Measurements from ENCODE around the gene ANKRD30A.
"Not testable (repeated sequence)": the region's sequence is repeated elsewhere in the genome, so short reads cannot be mapped to it uniquely, and the experiment has no call there.

ANKRD30A gene

GRCh38 chr10:37269554-37270256 is 144.3 kb downstream of the ANKRD30A start:
- no peak for FAIRE-seq

DNA sequence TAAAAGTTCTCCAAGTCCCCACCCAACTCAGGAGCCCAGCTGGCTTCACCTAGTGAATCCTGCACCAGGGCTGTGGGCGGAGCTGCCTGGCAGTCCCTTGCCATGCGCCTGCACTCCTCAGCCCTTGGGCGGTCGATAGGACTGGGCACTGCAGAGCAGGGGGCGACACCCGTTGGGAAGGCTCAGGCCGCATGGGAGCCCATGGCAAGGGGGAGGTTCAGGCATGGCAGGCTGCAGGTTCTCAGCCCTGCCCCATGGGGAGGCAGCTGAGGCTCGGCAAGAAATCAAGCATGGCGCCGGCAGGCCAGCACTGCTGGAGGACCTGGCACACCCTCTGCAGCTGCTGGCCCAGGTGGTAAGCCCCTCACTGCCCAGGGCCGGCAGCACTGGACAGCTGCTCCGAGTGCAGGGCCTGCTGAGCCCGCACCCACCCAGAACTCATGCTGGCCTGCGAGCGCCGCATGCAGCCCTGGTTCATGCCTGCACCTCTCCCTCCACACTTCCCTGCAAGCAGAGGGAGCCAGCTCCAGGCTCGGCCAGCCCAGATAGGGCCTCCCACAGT is 149.9 kb downstream of the ANKRD30A start:
- FAIRE-seq = no peak

DNA sequence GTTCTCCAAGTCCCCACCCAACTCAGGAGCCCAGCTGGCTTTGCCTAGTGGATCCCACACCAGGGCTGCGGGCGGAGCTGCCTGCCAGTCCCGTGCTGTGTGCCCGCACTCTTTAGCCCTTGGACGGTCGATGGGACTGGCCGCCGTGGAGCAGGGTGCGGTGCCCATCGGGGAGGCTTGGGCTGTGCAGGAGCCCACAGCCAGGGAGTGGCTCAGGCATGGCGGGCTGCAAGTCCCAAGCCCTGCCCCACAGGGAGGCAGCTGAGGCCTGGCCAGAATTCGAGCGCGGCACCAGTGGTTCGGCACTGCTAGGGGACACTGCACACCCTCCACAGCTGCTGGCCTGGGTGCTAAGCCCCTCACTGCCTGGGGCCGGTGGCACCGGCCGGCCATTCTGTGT is 159.7 kb downstream of the ANKRD30A start:
- FAIRE-seq = no peak

- FAIRE-seq = no peak
Observed at GRCh38 chr10:37289833-37290464, 164.6 kb downstream of the ANKRD30A start.

GRCh38 chr10:37301271-37301670 is 175.9 kb downstream of the ANKRD30A start:
- FAIRE-seq = no peak

GRCh38 chr10:37304036-37304435 is 178.6 kb downstream of the ANKRD30A start:
- no peak for FAIRE-seq

- FAIRE-seq = no peak
Observed at GRCh38 chr10:37314350-37314749, 189.0 kb downstream of the ANKRD30A start.

GRCh38 chr10:37314862-37315261 is 189.5 kb downstream of the ANKRD30A start:
- FAIRE-seq = no peak

DNA sequence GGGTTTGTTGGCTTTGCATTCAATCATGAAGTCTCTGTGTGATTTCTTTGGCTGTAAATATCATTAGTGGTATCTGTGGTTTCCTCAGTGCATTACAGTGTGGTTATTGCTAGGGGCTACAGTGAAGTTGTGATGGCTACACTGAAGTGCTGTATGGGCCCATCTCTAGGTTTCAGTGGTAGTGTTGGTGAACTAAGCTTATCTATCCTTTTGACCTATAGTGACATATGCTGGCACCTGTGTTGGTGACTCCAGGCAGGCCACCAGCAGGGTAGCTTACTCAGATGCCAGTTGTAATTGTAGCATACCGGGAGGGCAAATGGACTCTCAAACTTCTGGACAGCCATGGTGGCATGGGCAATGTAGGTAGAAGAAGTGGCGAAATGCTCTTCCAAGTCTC is 219.0 kb downstream of the ANKRD30A start:
- FAIRE-seq = no peak

- no peak for FAIRE-seq
Observed at GRCh38 chr10:37379991-37380390, 254.6 kb downstream of the ANKRD30A start.

GRCh38 chr10:37381271-37381670 is 255.9 kb downstream of the ANKRD30A start:
- FAIRE-seq = no peak

DNA sequence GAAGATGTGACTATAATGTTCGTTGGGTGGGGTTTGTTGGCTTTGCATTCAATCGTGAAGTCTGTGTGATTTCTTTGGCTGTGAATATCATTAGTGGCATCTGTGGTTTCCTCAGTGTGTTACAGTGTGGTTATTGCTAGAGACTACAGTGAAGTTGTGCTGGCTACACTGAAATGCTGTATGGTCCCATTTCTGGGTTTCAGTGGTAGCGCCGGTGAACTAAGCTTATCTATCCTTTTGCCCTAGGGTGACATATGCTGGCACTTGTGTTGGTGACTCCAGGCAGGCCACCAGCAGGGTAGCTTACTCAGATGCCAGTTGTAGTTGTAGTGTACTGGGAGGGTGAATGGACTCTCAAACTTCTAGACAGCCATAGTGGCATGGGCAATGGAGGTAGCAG is 259.5 kb downstream of the ANKRD30A start:
- no peak for FAIRE-seq

- no peak for FAIRE-seq
Observed at GRCh38 chr10:37390926-37391325, 265.5 kb downstream of the ANKRD30A start.

DNA sequence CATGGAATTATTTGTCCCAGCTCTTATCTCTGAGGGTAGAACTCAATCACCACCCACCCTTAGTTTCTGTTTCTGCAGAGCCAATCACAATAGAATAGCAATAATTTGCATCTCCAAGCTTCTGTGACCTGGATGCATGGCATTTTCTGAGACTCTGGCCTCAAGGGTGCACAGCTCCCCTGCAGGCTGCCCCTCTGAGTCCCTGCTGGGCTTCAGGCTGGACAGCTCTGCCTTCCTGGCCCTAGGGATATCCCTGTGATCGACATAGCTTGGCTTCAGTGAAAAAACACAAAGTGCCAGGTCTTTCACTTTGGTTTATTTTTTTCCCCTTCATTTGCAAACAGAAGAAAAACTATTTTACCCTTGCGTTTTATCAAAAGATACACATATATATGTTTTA is 275.4 kb downstream of the ANKRD30A start:
- not testable (repeated sequence) for FAIRE-seq

DNA sequence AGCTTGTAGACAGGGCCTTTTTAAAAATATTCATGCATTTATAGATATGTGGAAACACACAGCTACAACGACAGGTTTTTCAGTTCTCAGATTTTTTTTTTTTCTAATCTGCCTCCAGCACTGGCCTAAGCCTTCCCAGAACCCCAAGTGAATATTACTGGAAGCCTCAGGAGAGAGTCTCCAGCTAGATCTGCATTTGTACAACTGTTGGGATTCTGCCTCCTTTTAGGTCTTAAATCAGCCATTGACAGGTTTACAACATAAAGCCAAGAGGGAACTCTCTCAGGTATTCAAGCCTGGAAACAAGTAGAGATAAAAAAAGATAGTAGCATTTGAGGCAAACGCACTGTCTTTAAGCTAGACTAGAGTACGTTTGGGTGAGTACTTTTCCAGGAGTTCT is 275.8 kb downstream of the ANKRD30A start:
- no peak for FAIRE-seq

DNA sequence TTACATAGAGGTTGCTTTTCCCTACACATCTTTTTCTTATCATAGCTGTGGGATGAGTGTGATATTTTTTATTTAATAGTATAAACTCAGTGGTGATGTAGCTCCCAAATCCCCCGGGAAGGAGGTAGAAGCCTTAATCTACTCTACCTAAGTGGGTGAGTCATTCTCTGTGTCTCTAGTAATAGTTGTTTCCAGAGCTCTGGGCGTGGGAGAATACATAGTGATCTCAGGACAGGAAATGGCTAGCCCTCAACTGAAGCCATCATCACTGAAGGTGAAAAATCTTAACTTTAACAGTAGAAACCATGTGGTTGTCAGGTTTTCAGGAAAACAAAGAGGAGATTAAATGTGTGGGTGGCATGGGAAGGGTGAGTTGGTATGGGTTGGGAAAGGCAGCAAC is 278.4 kb downstream of the ANKRD30A start:
- FAIRE-seq = no peak
